ACHN (cell line): Measurements from ENCODE around the gene TINAGL1.

ENCODE experiments used
- DNase-seq: peaks from one replicate; pipeline ENCODE4 v3.0.0-alpha.2; 2015
- in situ Hi-C: cut with HindIII; loops from 2 replicates; pipeline ENCODE4 v1.10.0; 2017; ENCODE audit warnings: low sequenced_read_pairs, low pct_ligation_motif_present, low pct_unique_long_range_greater_than_20kb

Gene TINAGL1

DNA sequence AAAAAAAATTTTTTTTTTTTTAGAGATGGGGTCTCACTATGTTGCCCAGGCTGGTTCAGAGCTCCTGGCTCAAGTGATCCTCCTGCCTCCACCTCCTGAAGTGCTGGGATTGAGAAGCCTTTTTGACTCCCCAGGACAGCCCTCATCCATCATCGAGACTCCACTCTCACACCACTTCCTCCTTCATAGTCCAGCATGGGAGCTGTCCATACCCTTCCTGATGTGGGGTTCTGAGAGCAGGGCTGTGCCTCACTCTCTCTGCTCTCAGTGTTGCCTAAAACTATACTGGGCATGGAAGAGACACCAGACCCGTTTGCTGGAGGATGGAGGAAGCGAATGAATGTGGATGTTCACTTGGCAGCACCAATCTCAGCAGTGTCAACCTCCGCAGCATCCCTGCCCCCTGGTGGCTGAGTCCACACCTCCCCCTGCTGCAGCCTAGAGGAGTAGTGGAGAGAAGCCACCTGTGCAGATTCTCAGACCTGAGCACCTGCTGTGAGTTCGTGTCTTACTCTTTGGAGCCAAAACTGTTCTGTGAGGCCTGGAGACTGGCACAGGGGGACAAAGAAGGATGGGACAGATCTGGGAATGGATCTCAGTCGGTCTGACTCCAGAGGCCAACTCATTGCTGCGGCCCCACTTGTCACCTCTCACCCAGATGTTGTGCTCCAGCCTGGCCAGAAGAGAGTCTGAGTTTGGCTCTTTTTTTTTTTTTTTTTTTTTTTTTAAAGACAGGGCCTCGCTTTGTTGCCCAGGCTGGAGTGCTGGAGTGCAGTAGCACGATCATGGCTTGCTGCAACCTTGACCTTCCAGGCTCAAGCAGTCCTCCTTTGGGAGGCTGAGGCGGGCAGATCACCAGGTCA lies 17.7 kb downstream of the TINAGL1 start:
- in situ Hi-C loops, result no loop called here

DNA sequence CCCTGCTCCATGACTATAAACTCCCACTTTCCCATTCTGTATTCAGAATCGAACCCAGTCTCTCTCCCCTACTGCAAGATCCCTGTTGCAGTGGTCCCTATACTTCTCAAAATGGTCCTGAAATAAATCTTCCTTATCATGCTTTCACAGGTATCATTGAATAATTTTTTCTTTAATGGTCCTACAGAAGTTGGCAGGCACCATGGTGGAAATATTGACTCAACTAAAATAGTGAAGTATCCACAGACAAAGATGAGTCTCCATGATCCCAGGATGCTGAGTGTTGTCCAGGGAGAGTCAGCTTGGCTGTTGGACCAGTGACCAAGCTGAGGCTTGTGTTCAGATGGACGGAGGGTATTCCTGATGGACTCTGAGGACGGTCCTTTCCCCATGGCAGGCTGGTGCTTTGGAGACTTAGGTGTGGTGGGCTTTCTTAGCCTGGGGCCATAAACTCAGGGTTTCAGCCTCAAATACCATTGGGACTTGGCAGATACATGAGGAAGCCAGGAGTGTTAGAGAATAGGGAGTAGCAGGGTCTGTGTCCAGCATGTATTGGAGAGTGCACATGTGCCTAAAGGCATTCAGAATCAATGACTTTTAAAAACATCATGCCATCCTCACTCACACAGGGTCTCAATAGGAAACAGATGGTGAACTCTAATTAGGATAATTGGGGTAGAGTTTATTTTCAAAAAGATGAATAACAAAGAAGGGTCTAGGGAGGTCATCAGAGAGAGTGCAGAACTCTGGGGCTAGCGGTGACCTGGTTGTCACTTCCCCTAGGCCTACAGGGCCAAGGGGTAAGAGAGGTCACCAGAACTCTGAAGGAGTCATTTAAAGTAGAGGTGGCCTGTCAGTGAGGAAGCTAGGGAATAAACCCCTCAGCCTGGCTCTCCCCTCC lies 19.8 kb downstream of the TINAGL1 start:
- DNase-seq, result no peak
- in situ Hi-C loops, result no loop called here

More for the DNA sequence above, 17.7 kb downstream of the TINAGL1 start:
- peak; percentile 72 for DNase-seq

DNA sequence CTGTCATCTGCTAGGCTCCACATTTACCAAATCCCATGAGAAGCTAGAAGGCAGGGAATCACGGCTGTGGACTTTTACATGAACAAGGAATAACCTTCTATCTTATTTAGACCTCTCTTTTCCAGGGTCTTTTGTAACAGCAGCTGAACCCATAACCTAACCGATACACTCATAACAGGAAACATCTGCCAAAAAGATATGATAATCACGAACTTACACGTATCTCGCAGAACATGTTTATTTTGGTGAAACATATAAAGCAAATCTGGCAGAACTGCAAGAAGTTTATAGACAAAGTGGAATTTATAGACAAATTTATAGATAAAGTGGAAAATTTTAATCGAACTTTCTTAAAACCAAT lies 20.4 kb downstream of the TINAGL1 start:
- in situ Hi-C loops, result no loop called here
- no peak for DNase-seq

DNA sequence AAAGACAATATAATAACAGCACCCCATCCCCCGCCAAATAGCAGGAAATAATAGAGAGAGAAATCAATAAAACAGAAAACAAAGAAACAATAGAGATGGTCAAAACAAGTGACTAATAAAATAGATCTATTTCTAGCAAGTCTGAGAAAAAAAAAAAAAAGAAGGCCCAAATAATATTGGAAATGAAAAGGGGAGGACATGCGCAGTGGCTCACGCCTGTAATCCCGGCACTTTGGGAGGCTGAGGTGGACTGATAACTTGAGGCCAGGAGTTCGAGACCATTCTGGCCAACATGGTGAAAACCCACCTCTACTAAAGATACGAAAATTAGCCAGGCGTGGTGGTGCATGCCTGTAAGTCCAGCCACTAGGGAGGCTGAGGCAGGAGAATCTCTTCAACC lies 22.7 kb downstream of the TINAGL1 start:
- in situ Hi-C loops, result no loop called here
- no peak for DNase-seq

DNA sequence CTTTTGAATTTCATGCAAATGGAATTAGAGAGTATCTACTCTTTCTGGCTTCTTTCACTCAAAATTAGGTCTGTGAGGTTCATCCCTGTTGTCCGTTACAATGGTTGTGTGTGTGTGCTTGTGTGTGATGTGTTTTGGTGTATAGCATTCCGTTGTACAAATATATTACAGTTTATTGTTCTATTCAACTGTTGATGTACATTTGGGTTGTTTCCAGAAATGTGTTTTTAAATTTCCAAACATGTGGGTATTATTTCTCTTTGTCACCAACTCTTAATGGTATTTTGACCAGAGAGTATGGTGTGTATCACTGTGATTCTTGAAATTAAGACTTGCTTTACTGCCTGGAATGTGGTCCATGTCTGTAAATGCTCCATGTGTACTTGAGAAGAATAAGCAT lies 24.3 kb downstream of the TINAGL1 start:
- in situ Hi-C loops, result no loop called here
- DNase-seq, result no peak

DNA sequence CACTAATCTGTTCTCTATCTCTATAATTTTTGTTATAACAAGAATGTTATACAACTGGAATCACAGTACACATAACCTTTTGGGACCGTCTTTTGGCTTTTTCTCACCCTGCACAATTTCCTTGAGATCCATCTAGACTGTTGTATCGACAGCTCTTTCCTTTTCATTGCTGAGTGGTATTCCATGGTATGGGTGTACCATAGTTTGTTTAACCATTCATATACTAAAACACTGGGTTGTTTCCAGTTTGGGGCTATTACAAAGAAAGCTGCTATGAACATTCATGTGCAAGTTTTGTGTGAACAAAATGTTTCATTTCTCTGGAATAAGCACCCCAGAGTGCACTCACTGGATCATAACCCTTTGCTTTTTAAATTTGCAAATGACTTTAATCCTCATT lies 25.8 kb downstream of the TINAGL1 start:
- DNase-seq, result no peak
- in situ Hi-C loops, result no loop called here

DNA sequence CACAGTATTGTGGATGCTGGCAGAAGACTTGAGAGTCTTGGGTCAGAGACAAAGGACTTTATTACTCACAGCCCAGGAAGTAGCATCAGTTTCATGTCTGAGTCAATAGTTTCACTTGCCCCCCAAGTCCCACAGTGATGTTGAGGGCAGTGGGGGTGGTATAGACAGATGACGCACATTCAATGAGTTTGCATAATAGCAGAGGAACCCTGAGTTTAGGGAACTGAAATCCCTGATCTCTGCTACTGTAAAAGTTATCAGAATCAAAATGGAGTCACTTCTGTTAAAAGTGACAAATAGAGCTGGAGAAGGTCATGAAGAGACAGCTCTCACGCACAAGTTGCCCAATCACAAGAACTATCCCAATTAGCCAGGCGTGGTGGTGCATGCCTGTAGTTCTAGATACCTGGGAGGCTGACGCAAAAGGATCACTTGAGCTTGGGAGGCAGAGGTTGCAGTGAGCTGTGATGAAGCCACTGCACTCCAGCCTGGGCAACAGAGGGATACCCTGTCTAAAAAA lies 29.7 kb downstream of the TINAGL1 start:
- in situ Hi-C loops, result no loop called here
- DNase-seq, result no peak

DNA sequence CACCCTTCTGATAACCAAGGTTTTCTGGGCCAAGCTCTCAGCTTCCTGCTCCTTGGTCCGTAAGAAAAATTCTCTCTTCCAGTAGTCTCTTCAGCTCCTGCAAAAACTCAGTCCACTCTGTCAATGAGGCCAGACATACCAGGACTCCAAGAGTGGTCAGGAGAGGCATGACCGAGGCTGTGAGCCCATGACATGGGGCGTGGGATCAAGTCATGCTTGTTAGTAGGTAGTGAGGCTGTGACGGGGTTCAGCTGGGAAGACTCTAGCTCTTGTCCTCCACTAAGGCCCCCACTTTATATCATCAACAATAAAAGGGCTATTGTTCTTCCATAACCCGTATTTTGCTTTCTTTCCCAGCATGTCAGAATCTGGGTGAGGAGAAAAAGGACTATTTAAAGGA lies 31.0 kb downstream of the TINAGL1 start:
- DNase-seq, result no peak
- in situ Hi-C loops, result no loop called here

DNA sequence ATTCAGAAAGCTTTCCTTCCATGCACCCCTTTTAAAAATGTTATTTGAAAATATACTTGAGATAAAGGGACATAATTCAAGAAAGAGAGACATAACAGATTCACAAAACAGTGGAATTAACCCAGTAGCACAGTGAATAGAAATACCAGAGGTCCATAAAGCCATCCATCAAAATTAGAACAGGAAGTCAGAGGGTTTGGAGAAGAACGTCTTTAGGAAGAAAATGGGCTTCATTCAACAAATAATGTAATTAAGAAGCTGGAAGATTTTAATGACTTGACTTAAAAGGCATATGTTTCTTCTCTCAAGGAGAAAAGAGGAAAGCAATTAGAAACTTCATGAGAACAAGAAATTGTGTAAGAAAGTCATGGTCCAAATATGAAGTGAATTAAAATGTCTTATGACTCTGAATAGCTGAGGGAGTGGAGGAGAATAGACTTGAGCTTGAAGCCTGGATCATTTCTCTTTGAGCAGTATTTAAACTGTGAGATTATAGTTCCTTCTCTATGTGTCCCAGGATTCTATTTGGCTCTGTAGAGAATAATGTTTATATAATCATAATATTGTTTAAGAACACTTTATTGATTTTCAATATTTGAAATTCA lies 33.3 kb downstream of the TINAGL1 start:
- in situ Hi-C loops, result no loop called here

DNA sequence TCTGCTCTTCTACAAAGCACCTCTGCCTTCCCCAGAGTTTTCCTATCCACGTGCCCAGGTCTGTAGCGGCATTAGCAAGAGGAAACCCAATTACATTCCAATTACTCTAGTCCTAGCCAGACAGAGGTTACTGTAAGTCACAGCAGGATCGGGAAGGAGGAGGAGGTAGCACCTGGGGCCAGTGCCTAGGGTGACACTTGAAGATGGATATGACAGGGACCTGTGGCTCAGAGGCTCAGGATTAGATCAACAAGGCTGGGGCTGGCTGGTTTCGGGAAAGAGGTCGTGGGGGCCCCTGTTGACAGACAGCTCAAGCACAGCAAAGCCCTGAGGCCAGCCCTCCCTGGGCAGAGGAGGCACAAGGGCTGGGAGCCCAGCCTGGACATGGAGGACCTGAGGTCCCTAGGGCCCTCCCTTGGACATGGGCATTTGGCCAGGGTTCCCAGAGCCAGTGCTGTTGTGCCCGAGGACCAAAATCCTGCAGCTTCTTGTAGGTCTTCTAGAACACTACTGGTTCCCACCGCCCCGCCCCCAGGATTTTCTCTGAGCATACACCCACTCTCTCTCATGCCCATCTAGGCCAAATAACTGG lies 38.2 kb downstream of the TINAGL1 start:
- no peak for DNase-seq
- in situ Hi-C loops, result no loop called here

More for the DNA sequence above, 33.3 kb downstream of the TINAGL1 start:
- DNase-seq, result no peak

DNA sequence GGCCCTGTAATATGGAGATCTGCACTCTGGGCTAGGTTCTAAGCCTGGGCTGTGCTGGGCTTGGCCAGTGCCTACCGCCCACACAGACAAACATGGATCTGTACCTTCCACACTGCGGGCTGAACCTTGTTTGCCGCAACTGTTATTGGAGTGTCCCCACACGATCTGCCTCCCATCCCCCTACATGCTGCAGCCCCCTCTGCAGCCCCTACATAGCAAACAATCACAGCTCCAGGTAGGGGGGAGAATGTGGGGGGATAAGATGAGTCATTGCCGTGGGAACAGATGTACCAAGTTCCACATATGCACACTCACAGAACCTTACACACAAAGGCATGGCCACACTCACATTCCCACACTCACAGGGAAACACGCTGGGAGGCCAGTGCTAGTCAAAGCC lies 39.1 kb downstream of the TINAGL1 start:
- in situ Hi-C loops, result no loop called here
- no peak for DNase-seq

DNA sequence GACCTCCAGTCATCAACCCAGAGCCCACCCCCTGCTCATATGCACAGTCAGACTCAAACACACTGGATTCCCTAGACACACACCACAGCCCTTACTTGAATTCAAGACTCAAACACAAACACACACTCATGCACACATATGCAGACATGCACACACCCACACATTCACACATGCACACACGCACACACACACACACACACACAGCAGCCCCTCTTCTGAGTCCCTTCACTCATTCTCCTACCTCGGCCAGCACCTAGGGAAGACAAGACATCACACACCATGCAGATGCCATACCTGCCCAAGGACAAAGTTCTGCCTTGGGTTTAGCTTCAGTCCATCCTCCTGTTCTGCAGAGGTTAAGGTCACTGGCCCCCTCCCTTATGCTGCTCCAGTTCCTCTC lies 39.6 kb downstream of the TINAGL1 start:
- in situ Hi-C loops, result no loop called here
- no peak for DNase-seq

DNA sequence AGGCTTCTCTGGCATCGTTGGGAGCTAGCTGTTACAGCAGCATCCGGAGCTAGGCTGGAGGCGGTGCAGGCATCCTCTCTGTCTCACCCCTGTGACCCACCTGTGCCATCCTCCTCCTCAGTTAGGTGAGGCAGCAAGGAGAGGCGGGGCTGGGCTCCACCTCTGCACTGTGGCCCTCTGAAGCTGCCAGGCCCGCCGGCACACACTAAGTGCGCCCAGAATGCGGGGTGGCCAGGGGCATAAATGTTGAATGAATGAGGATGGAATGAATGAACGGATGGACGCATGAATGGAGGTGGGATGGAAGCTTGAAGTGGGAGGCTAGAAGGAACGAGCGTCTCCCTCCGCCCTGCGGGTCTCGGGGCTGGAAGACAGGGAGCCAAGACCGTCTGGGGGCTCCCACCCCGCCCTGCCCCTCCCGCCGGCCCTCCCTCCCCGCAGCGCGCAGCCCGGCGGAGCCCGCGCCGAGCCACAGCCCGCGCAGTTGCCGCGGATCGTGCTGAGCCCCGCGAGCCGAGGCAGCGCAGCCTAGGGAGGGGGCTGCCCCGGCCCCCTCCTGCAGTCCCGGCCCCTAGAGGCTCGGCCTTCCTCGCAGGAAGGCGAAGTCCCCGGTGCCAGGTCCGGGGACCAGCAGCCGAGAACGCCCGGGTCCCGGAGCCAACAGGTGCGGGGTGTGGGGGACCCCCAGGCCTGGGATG lies 41.1 kb downstream of the TINAGL1 start, which contains the start of gene HCRTR1:
Gene HCRTR1, plus strand, starts transcription at position 472 of the 698 bp plus-strand sequence. CDS start 1,504 bp downstream, outside the sequence.
- DNase-seq, result no peak
- in situ Hi-C loops, result no loop called here

DNA sequence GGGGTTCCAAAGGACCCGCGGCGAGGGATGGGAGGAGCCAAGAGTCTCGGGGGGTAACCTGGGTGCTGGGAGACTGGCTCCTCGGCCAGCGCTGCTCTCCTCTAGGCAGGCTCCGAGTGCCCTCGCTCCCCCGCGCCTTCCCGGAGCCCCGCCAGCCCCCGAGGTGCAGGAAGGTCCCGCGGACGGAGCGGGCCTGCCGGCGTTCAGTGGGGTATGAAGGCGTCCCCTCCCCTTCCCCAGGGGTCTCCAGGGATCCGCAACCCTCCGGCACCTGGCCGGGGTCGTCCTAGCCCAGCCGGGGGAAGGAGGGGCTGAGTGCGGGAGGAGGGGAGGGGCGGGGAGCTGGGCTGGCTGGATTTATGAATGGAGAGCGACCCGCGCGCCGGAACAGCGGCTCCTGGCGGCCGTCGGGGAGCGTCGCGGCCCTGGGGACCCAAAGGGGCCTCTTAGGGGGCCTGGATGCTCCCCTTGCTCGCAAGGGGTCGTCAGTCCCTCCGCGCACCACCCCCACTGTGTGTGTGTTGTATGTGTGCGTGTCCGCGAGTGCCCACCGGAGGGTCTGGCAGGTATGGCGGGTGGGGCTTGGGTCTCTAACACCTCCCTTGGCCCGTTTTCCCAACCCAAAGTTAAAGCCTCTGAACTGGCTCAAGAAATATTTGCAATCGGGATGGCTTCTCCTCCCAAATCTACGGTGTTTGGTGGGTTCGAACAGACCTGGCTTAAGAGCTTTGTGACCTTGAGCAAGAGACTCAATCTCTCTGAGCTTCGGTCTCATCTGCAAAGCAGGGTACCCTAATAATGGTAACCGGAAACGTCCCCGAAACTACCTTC lies 41.8 kb downstream of the TINAGL1 start:
- in situ Hi-C loops, result no loop called here
- peak; percentile 28 for DNase-seq

DNA sequence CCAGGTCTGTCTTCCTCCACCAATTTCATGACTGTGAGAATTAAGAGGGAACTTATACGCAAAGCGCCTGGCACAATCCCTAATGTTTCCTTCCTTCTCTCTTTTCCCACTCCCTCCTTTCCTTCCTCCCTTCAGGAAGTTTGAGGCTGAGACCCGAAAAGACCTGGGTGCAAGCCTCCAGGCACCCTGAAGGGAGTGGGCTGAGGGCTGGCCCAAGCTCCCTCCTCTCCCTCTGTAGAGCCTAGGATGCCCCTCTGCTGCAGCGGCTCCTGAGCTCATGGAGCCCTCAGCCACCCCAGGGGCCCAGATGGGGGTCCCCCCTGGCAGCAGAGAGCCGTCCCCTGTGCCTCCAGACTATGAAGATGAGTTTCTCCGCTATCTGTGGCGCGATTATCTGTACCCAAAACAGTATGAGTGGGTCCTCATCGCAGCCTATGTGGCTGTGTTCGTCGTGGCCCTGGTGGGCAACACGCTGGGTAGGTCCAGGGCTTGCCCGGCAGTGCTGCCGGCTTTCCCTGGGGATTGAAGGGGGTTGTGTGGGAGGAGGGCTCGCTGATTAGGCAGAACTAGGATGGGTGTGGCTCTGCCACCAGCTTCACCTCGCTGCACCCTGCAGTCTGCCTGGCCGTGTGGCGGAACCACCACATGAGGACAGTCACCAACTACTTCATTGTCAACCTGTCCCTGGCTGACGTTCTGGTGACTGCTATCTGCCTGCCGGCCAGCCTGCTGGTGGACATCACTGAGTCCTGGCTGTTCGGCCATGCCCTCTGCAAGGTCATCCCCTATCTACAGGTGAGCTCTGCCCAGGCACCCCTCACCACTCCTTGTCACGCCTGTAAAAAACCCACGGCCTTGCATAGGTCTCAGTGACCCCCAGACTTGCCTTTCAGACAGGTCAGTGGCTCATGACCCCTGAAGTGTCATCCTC lies 42.9 kb downstream of the TINAGL1 start:
- DNase-seq, result no peak
- in situ Hi-C loops, result no loop called here
